Right lung (tissue), 5 donors: ENCODE data around the gene MYO5B. TPM values are rescaled to one million over a fixed set of nuclear protein-coding genes. Genes with fewer than 3 reads are reported as not detected.
"Not testable (repeated sequence)": the region's sequence is repeated elsewhere in the genome, so short reads cannot be mapped to it uniquely, and the experiment has no call there.

Experiments
- DNase-seq, 2 donors: peaks; one replicate each; pipeline ENCODE4 v3.0.0-alpha.2; 2013
- polyA plus RNA-seq, 5 donors: library from polyadenylated mRNA; unstranded; fragments of 120-200 nt; gene quantifications; one replicate each; pipeline versions ENCODE4 v1.2.1 to v1.2.3, GENCODE V29; 2013; ENCODE audit warnings: inconsistent platforms in 1 of 5, low replicate concordance in 1 of 5; ENCODE audit not compliant: insufficient read length in 5 of 5, insufficient read depth in 1 of 5

Gene MYO5B
- polyA plus RNA-seq, 5 donors: 7.9 to 13.5 (median 13.0) TPM

GRCh38 chr18:49838381-49838780, 356.6 kb downstream of the MYO5B start:
- no peak for DNase-seq

- DNase-seq: no peak
Observed at GRCh38 chr18:49837889-49838288, 357.1 kb downstream of the MYO5B start.

- DNase-seq: not testable (repeated sequence)
Observed at GRCh38 chr18:49837316-49837835, 357.6 kb downstream of the MYO5B start.

GRCh38 chr18:49835405-49835804, 359.5 kb downstream of the MYO5B start:
- DNase-seq: no peak

- DNase-seq: no peak
Observed at GRCh38 chr18:49834258-49834657, 360.7 kb downstream of the MYO5B start.

GRCh38 chr18:49833814-49834213, 361.1 kb downstream of the MYO5B start:
- DNase-seq: no peak

GRCh38 chr18:49832221-49832647, 362.7 kb downstream of the MYO5B start:
- DNase-seq: no peak

- no peak for DNase-seq
Observed at GRCh38 chr18:49827996-49828395, 367.0 kb downstream of the MYO5B start.

GRCh38 chr18:49819823-49820671, 374.9 kb downstream of the MYO5B start:
- no peak for DNase-seq

GRCh38 chr18:49819071-49819662, 375.8 kb downstream of the MYO5B start:
- DNase-seq: no peak

- DNase-seq: no peak
Observed at GRCh38 chr18:49817947-49818346, 377.0 kb downstream of the MYO5B start.

GRCh38 chr18:49815927-49816326, 379.0 kb downstream of the MYO5B start:
- DNase-seq: no peak

- DNase-seq: no peak
Observed at GRCh38 chr18:49814147-49814499, 380.8 kb downstream of the MYO5B start.

- peak; percentile 89 to 91 for DNase-seq
Observed at GRCh38 chr18:49813319-49814146, 381.4 kb downstream of the MYO5B start, which contains the start of gene ACAA2. Gene ACAA2, minus strand, starts transcription at chr18:49813533. Its CDS starts 49 bp downstream, at chr18:49813484.

- DNase-seq: no peak
Observed at GRCh38 chr18:49813069-49813318, 382.0 kb downstream of the MYO5B start.

- peak in 1 of 2 donors; percentile 45 for DNase-seq
Observed at GRCh38 chr18:49812286-49813068, 382.5 kb downstream of the MYO5B start.

- no peak for DNase-seq
Observed at GRCh38 chr18:49811151-49811938, 383.6 kb downstream of the MYO5B start.

GRCh38 chr18:49808553-49809191, 386.3 kb downstream of the MYO5B start:
- DNase-seq: not testable (repeated sequence)

- DNase-seq: no peak
Observed at GRCh38 chr18:49804096-49804495, 390.9 kb downstream of the MYO5B start.

GRCh38 chr18:49802623-49803022, 392.3 kb downstream of the MYO5B start:
- no peak for DNase-seq
